Stimulated activated naive CD4-positive, alpha-beta T cell treated with Interleukin-2 at 50 U/mL for 16 hours (primary cell): ENCODE results near the gene OBSCN.

Source experiments
- DNase-seq: peaks from one replicate; lab custom pipeline; 2025; lab: John Stamatoyannopoulos, UW

Gene OBSCN

DNA sequence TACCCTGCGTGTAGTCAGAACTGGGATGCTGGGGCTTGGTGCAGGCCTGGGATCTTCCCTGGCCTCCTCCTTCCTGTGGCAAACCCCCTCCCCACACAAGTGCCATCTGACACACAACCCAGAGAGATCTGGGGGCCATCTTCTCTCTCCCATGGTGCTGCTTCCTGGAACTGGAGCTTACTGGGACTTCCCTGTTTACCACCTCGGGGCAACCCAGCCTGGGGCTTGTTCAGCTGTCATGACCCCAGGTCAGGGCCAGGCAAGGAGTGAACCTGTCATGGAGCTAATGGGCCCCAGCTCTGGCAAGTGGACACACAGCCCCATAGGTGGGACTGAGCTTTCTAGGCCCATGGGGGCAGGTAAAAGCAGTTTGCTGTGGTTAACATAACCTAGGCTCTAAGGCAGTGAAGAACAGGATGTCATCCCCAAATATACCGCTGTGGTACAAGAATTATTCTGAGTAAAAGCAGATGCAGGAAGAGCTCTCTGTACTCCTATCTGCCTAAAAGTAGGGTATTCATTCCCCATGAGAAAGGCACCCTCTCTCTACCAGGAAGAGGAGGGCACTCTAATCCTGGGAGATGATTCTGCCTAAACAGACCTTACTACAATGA is 196.4 kb downstream of the OBSCN start:
- DNase-seq = no peak

GRCh38 chr1:228405200-228405978 is 197.5 kb downstream of the OBSCN start:
- DNase-seq = no peak

DNA sequence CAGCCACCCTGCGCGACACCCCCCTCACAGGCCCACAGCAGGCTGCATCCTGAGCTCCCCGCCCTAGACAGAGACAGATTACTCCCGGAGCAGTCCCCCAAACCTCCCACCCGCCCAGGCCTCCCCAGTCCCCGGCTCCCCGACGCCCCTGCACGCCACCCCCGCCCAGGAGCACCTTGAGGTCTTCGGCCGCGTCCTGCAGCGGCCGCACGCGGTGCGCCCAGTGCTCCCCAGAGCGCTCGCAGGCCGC is 198.1 kb downstream of the OBSCN start:
- no peak for DNase-seq

DNA sequence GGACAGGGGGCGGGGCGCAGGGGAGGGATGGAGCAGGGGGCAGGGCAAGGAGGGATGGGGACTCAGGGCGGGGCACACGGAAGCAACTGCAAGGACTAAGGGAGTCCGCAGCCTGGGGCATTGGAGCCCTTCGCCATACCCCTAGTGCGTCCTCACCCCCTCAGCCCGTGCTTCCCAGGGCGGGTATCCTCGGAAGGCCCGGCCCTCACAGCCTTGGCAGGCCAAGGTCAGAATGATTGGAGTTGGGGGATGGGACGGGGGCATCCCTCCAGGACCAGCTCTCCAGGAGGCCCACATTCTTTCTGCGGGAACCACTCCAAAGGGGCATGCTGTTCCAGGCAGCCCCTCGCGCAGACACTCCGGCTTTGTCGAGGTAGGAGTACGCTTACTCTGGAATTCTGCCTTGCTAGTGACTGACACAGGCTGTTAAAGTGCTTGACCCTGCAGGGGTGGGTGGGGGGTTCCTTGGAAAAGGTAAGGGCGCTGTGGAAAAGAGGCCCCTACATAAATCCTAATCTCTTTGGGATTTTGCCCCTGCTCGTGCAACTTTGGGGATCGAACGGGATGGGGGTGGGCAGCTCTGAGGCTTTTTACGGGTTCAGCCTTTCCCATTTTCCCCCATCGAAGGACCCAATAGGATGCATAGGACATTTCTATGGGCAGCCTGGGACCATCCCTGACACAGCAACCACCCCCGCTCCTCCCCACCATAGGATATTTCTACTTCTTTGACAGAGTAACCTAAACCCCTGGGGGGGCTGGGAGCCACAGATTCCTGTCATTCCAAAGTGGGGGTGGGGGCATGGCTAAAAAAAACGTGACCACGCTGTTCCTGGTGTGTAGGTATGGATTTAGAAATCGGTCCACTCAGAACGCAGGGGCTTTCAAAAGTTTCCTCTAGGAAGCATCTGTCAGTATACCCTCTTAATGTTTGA is 199.5 kb downstream of the OBSCN start:
- no peak for DNase-seq

- DNase-seq = no peak
Measured at GRCh38 chr1:228408041-228408868, 200.4 kb downstream of the OBSCN start.

DNA sequence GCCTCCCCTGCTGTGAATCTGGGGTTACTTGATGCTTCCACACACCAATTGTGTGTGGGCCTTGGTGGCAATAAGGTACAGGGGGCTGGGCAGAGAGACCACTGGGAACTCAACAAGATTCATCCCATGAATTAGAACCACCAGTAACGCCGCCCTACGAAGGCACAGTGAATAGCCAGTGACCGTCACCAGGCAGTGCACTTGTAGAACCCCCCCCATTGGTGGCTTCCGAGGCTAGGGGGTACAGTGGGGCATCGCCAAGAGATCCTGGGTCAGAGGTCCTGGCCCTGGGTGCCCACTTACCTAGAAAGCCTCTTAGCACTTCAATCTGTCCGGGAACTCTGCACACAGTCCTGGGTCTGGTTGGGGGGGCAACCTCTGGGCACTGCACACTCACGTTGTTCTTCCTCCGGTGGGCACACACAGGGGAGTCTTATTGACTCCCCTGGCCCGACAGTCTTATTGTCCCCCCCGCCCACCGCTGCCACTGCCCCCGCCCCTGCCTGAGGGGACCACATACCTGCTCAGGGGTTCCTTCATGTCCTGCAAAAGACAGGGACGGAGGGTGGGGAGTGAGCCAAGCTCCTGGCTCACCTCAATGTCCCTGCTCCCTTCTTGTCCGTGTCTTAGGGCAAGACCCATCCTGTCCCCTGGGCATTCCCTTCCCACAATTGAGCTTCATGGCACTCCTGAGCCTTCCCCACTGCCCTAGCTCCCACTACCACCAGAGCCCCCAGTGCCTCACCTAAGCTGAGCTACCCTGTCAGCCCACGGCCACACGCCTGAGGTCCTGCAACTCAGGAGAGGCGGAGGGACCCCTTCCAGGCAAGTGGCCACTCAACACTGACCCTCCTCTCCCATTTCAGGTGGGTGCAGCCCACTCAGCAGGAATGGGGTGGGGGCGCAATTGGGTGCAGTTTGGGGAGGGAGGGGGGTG is 201.3 kb downstream of the OBSCN start:
- no peak for DNase-seq

- DNase-seq = no peak
Measured at GRCh38 chr1:228410015-228410414, 202.2 kb downstream of the OBSCN start.

- DNase-seq = no peak
Measured at GRCh38 chr1:228410671-228411070, 202.8 kb downstream of the OBSCN start.

- no peak for DNase-seq
Measured at GRCh38 chr1:228411121-228411520, 203.3 kb downstream of the OBSCN start.

DNA sequence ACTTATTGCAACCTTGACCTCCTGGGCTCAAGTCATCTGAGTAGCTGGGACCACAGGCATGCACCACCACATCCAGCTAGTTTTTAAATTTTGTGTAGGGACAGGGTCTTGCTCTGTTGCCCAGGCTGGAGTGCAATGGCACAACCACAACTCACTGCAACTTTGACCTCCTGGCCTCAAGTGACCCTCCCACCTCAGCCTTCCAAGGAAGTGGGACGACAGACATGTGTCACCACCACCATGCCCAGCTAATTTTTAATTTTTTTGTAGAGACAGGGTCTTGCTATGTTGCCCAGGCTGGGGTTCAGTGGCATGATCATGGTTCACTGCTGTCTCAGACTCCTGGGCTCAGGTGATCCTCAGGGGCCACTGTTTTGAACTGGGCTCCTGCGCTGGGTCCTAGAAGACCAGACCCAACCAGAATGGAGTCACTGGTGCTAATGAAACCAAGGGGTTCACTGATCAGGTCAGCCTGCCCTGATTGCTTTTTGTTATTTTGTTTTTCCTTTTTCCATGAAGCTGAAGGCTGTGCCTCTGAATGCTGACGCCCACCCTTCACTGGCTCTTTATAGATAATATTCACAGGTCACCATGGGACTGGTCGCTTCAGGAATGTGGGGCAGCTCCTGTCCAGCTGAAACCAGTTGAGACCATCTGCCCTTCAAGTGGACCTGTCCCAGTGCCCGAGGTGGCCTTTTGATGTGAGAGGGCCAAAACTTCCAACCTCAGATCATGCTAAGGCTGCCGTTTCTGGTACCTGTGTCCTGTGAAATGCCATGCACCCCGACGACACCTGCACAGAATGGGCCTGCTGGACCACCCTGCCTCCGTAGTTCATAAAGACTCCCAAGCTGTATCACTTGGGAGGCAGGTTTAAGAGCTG is 203.9 kb downstream of the OBSCN start:
- no peak for DNase-seq

DNA sequence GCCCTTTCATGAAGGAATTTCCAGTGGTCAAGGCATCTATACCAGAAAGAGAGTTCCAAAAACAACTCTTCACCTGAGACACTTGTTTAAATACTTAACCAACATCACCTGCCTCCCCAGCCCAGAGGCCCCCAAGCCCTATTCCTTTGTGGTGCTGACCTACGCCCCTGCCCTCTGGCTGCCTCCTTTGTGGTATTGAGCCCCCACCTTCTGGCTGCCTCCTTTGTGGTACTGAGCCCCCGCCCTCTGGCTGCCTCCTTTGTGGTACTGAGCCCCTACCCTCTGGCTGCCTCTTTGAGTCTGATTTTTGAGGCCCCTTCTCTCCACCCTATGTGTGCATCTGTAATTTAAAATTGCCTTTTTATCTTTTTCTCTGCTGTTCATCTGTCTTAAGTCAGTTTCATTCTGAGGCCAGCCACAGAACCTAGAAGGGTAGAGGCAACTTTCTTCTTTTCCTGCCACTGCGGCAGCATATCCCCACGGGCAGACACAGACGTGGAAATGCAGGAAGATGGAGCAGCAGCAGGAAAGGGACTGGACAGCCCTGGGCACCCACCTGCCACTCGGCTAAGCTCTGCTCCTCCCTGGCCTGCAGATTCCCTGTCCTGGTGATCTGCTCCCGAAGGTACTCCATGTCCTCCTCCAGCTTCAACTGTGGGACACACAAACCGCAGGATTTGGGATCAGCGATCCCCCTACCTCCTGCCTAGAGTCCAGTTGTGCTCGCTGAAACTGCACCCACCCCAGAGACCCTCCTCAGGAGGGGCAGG is 205.6 kb downstream of the OBSCN start:
- DNase-seq = no peak

- DNase-seq = no peak
Measured at GRCh38 chr1:228414511-228415211, 206.8 kb downstream of the OBSCN start.

- DNase-seq = no peak
Measured at GRCh38 chr1:228415221-228415620, 207.4 kb downstream of the OBSCN start.

- DNase-seq = no peak
Measured at GRCh38 chr1:228415853-228416216, 208.0 kb downstream of the OBSCN start.

GRCh38 chr1:228416217-228416933 is 208.5 kb downstream of the OBSCN start, which contains the start of gene TRIM17:
TSS of gene TRIM17 (minus strand) at chr1:228416861. CDS start at chr1:228415072, 1,789 bp downstream.
- DNase-seq = peak; percentile 30

- DNase-seq = no peak
Measured at GRCh38 chr1:228417061-228417460, 209.2 kb downstream of the OBSCN start.

- DNase-seq = no peak
Measured at GRCh38 chr1:228417483-228418203, 209.8 kb downstream of the OBSCN start.
